NCI-H1092 treated with DMSO at 0.1 percent for 48 hours (cell line): ENCODE results near the gene DDX46.
"Not testable (repeated sequence)": the region's sequence is repeated elsewhere in the genome, so short reads cannot be mapped to it uniquely, and the experiment has no call there.

Experiments used
- DNase-seq: peaks from one replicate; lab custom pipeline; 2025; lab: John Stamatoyannopoulos, UW

The DDX46 gene

GRCh38 chr5:134784241-134784920, 25.8 kb downstream of the DDX46 start:
- DNase-seq = no peak

- no peak for DNase-seq
These were observed 26.5 kb downstream of the DDX46 start for GRCh38 chr5:134784946-134785620.

- no peak for DNase-seq
These were observed 29.1 kb downstream of the DDX46 start for GRCh38 chr5:134787692-134788091.

- no peak for DNase-seq
These were observed 33.0 kb downstream of the DDX46 start for GRCh38 chr5:134791580-134791979.

- no peak for DNase-seq
These were observed 33.7 kb downstream of the DDX46 start for GRCh38 chr5:134792286-134792685.

- no peak for DNase-seq
These were observed 34.5 kb downstream of the DDX46 start for GRCh38 chr5:134793111-134793510.

GRCh38 chr5:134794082-134794481, 35.5 kb downstream of the DDX46 start:
- no peak for DNase-seq

- no peak for DNase-seq
These were observed 36.2 kb downstream of the DDX46 start for GRCh38 chr5:134794819-134795218.

- DNase-seq = no peak
These were observed 39.9 kb downstream of the DDX46 start for GRCh38 chr5:134798468-134798867.

GRCh38 chr5:134803821-134804220, 45.2 kb downstream of the DDX46 start:
- DNase-seq = no peak

GRCh38 chr5:134813407-134813806, 54.8 kb downstream of the DDX46 start:
- DNase-seq = no peak

- no peak for DNase-seq
These were observed 55.2 kb downstream of the DDX46 start for GRCh38 chr5:134813827-134814226.

GRCh38 chr5:134817006-134817405, 58.4 kb downstream of the DDX46 start:
- no peak for DNase-seq

GRCh38 chr5:134818776-134819175, 60.2 kb downstream of the DDX46 start:
- DNase-seq = no peak

- DNase-seq = no peak
These were observed 60.9 kb downstream of the DDX46 start for GRCh38 chr5:134819407-134819963.

GRCh38 chr5:134821841-134822240, 63.3 kb downstream of the DDX46 start:
- no peak for DNase-seq

GRCh38 chr5:134824681-134825080, 66.1 kb downstream of the DDX46 start:
- no peak for DNase-seq

- DNase-seq = no peak
These were observed 66.6 kb downstream of the DDX46 start for GRCh38 chr5:134825212-134825611.

- DNase-seq = no peak
These were observed 74.9 kb downstream of the DDX46 start for GRCh38 chr5:134833340-134834032.

GRCh38 chr5:134835623-134836022, 77.0 kb downstream of the DDX46 start:
- DNase-seq = no peak

- no peak for DNase-seq
These were observed 79.1 kb downstream of the DDX46 start for GRCh38 chr5:134837530-134838181.

- not testable (repeated sequence) for DNase-seq
These were observed 79.8 kb downstream of the DDX46 start for GRCh38 chr5:134838361-134838760.
